Measurements from ENCODE around the gene LAX1.

- TF ChIP-seq CTCF (IDR thresholded peaks at IDR 0.05) (no peak), ZFX (IDR thresholded peaks at IDR 0.05; ENCODE audit: borderline replicate concordance) (no peak)
Observed at GRCh38 chr1:203799157-203799556, 34.2 kb downstream of the LAX1 start.
